Ovary (tissue), 9 donors: Measurements from ENCODE around the gene HEPACAM2. TPM values are rescaled to one million over a fixed set of nuclear protein-coding genes. Genes with fewer than 3 reads are reported as not detected.

Experiments
- DNase-seq, 5 donors: peaks; one replicate each; pipeline ENCODE4 v3.0.0-alpha.2; 2019 to 2020
- H3K27ac ChIP-seq, 2 donors: fragments of 200-600 bp; one replicate each; pipeline versions ENCODE4 v1.5.1 to v1.8.0; 2019 to 2022
- H3K27me3 ChIP-seq: fragments of 200-600 bp; one replicate; pipeline ENCODE4 v1.8.0; 2022
- H3K36me3 ChIP-seq: fragments of 200-600 bp; sonication (generic); one replicate; pipeline ENCODE4 v1.5.1; 2019
- H3K4me1 ChIP-seq: one replicate; pipeline ENCODE4 v1.8.1; 2013; ENCODE audit warnings: mild to moderate bottlenecking, moderate library complexity; ENCODE audit not compliant: insufficient read depth
- H3K4me3 ChIP-seq: fragments of 200-600 bp; sonication (generic); one replicate; pipeline ENCODE4 v1.5.1; 2017
- H3K9me3 ChIP-seq, 2 donors: fragments of 200-600 bp in 1 of 2; sonication (generic) in 1 of 2; one replicate each; pipeline versions ENCODE4 v1.5.1 to v1.8.1; 2013 to 2019; ENCODE audit warnings: mild to moderate bottlenecking in 1 of 2, moderate library complexity in 1 of 2
- EP300 ChIP-seq: sonication (generic); formaldehyde crosslinking; IDR thresholded peaks from one replicate; pipeline ENCODE4 v1.6.1; 2017; ENCODE audit warnings: antibody characterized with exemption
- POLR2A ChIP-seq: fragments of 450-650 bp; IDR thresholded peaks from one replicate; pipeline ENCODE4 v1.6.1; 2017; ENCODE audit warnings: antibody characterized with exemption, mild to moderate bottlenecking, moderate library complexity
- WGBS, 3 donors: extraction: QIAGEN DNeasy Blood & Tissue Kit in 1 of 3; methylation state at CpG; one replicate each; pipeline versions ENCODE4 v1.1.5 to v1.1.7; 2013 to 2017; 5-methylcytosine and 5-hydroxymethylcytosine counted together
- intact Hi-C, 4 donors: fragments of 100-400 bp; cut with DNase I; formaldehyde crosslinking; loops; one replicate each; pipeline versions ENCODE4 v1.11.0 to v1.15.1; 2022 to 2023
- polyA plus RNA-seq, 2 donors: library from polyadenylated mRNA; stranded (reverse); fragments of 200-250 nt in 1 of 2; fragments of 350-450 nt in 1 of 2; fragmentation: Illumina TruSeq in 1 of 2; extraction: RNeasy Lipid Tissue Mini Kit (QIAGEN cat#74804) in 1 of 2; gene quantifications; one replicate each; pipeline ENCODE4 v1.2.3, GENCODE V29; 2013 to 2014
- total RNA-seq, 7 donors: library from RNA; depleted of rRNA in 2 of 7; stranded (reverse); fragments of >200 nt in 2 of 7; fragmentation: NEBNext Ultra II Directional in 3 of 7; extraction: Animal tissue kit (Norgen Biotek cat#: 25700) in 3 of 7; gene quantifications; one replicate each; pipeline versions ENCODE4 v1.1.0 to v1.2.4, GENCODE V29; 2016 to 2023
- TF ChIP-seq, protein P1 (sequence below), 3 donors: fragments of 450-650 bp in 2 of 3; fragments of 200-600 bp in 1 of 3; IDR thresholded peaks; one replicate each; pipeline versions ENCODE4 v1.5.1 to v1.8.0; 2016 to 2022; ENCODE audit warnings: antibody characterized with exemption in 3 of 3, mild to moderate bottlenecking in 1 of 3
- donor health status: DM: no; HTN: no; CAD: no; lungs with moderate emphysema.
- donor health status: DM: no; HTN: no; CAD: no.
- donor health status: Bipolar disorder and iron deficiency.
- donor health status: DM: yes; HTN: yes; CAD: no.
- donor health status: DM: no; HTN: no; CAD: no.
- donor health status: DM: yes; HTN: yes; CAD: no.

Gene HEPACAM2
- total and polyA plus RNA-seq, 9 donors = not detected

DNA sequence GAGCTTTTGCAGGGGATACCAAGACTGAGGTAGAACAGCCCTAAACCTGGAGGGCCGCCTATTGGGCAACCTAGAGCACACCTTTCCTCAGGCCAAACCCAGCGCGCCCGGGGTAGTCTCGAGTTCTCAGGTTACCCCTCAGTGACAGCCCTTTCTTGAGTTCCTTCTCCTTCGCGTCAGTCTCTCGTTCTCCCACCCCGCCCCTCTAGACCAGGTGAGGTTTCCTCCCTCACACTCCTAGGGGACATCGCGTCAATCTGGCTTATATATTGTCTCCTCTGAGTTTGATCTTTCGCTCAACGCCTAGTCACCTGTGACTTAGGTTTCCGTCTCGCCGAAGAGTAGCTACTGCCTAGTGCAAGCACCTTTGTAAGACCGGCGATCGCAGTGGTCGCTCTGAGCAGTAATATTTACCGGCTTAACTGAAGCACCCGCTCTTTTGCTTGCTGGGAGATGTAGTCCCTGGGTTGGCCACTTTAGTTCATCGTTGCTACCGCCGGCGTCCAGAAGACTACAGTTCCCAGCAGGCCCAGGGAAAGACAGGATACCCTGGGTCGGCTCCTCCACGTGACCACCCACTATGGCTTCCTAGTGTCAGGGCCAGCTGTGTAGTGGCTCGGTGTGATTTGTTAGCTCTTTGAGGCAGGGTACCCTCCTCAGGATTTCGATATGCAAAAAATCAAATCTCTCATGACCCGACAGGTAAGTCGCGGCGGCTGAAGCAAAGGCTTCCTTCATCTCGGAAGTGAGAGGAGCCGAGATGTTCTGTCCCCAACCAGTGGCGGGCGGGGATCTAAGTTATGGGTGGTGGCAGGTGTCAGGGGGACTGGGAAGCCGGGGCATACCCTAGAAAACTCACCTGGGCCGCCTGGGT, 5.8 kb upstream of the HEPACAM2 start, which contains the start of gene VPS50:
VPS50 (plus strand) TSS at position 568 of the 874 bp plus-strand sequence; CDS start at position 670, 102 bp downstream.
- WGBS, 3 donors = 0 to 1% (median 0%) methylated on average over 40 of the region's 40 CpGs
- Histone ChIP-seq H3K27me3 (no peaks in the 10 kb centered on the region), H3K27ac (no peak within 1 kb of the TSS), H3K4me1 (no peaks in the 10 kb centered on the region), H3K36me3 (no peaks in the 10 kb centered on the region), H3K4me3 (peak within 1 kb of the TSS; percentile 85), H3K9me3 (no peaks in the 10 kb centered on the region)
- intact Hi-C loops = no loop called here
- DNase-seq = peak; percentile 91 to 94 (median 94)
- TF ChIP-seq, protein P1, sequence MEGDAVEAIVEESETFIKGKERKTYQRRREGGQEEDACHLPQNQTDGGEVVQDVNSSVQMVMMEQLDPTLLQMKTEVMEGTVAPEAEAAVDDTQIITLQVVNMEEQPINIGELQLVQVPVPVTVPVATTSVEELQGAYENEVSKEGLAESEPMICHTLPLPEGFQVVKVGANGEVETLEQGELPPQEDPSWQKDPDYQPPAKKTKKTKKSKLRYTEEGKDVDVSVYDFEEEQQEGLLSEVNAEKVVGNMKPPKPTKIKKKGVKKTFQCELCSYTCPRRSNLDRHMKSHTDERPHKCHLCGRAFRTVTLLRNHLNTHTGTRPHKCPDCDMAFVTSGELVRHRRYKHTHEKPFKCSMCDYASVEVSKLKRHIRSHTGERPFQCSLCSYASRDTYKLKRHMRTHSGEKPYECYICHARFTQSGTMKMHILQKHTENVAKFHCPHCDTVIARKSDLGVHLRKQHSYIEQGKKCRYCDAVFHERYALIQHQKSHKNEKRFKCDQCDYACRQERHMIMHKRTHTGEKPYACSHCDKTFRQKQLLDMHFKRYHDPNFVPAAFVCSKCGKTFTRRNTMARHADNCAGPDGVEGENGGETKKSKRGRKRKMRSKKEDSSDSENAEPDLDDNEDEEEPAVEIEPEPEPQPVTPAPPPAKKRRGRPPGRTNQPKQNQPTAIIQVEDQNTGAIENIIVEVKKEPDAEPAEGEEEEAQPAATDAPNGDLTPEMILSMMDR (IDR thresholded peaks at IDR 0.05) = peak in 1 of 3 donors; percentile 46
- TF ChIP-seq POLR2A (no peak), EP300 (no peak)

- WGBS, 3 donors = 53 to 59% (median 58%) methylated on average over 5 of the region's 5 CpGs
- H3K9me3 ChIP-seq = no peaks in the 10 kb centered on the region
- no peak for DNase-seq
- no peak overlapping the region for H3K27ac ChIP-seq
- H3K27me3 ChIP-seq = no peaks in the 10 kb centered on the region
- no peaks in the 10 kb centered on the region for H3K4me1 ChIP-seq
- H3K36me3 ChIP-seq = no peaks in the 10 kb centered on the region
- intact Hi-C loops = no loop called here
- no peak for TF ChIP-seq POLR2A
- TF ChIP-seq EP300 = no peak
- TF ChIP-seq, protein P1 (IDR thresholded peaks at IDR 0.05) = no peak
- H3K4me3 ChIP-seq = peak overlapping the region; percentile 85
These were observed 5.0 kb upstream of the HEPACAM2 start for GRCh38 chr7:93231259-93231658.

DNA sequence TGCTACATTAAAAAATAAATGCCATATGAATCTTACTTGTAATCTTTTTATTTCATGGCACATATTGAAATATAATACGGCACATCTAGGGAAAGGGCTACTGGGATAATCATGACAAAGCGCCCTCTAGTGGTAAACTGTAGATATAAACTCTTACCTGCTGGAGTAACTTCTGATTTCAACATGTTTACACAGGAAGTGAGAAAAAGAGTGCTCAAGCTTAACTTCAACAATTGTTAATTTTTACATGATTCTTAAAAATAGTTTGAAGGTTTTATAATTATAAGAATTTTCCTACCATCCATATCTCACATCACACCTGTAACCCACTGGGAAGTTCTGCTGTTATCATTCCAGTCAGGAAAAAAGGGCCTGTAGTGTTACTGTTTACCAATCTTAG, 2.0 kb upstream of the HEPACAM2 start:
- H3K9me3 ChIP-seq = no peaks in the 10 kb centered on the region
- H3K4me3 ChIP-seq = no peak overlapping the region
- no peaks in the 10 kb centered on the region for H3K27me3 ChIP-seq
- intact Hi-C loops = no loop called here
- DNase-seq = no peak
- no peak overlapping the region for H3K27ac ChIP-seq
- no peaks in the 10 kb centered on the region for H3K4me1 ChIP-seq
- H3K36me3 ChIP-seq = no peaks in the 10 kb centered on the region
- TF ChIP-seq, protein P1 (IDR thresholded peaks at IDR 0.05) = peak in 2 of 3 donors; percentile 11 to 43
- no peak for TF ChIP-seq POLR2A
- TF ChIP-seq EP300 = no peak
- 1 to 2% (median 1%) methylated on average over 2 of the region's 2 CpGs for WGBS, 3 donors

DNA sequence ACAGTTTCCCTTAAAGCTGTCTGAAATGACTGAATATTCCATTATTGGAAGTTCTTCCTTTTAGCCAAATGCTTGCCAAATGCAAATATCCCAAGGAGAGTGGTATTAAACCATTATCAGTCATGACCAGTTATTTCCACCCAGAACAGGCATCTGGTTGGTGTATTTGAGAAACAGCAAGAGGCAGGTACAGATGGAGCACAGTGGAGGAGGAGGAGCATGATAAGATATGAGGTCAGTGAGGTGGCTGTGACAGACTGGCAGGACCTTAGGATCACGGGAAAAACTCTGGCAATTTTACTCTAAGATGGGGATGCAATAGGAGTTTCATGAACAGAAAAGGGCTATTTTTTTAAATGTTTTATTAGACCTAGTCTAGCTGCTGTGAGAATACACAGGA, 6.4 kb downstream of the HEPACAM2 start:
- WGBS, 3 donors = 53 to 65% (median 60%) methylated on average over 1 of the region's 1 CpG
- Histone ChIP-seq H3K27ac (no peak overlapping the region), H3K27me3 (no peaks in the 10 kb centered on the region), H3K4me3 (no peak overlapping the region), H3K9me3 (no peaks in the 10 kb centered on the region), H3K36me3 (no peaks in the 10 kb centered on the region), H3K4me1 (no peaks in the 10 kb centered on the region)
- intact Hi-C loops = no loop called here
- TF ChIP-seq EP300 (no peak), POLR2A (no peak)
- TF ChIP-seq, protein P1 (IDR thresholded peaks at IDR 0.05) = no peak
- DNase-seq = no peak
